ENCODE data around the gene USP13.

The USP13 gene, protein sequence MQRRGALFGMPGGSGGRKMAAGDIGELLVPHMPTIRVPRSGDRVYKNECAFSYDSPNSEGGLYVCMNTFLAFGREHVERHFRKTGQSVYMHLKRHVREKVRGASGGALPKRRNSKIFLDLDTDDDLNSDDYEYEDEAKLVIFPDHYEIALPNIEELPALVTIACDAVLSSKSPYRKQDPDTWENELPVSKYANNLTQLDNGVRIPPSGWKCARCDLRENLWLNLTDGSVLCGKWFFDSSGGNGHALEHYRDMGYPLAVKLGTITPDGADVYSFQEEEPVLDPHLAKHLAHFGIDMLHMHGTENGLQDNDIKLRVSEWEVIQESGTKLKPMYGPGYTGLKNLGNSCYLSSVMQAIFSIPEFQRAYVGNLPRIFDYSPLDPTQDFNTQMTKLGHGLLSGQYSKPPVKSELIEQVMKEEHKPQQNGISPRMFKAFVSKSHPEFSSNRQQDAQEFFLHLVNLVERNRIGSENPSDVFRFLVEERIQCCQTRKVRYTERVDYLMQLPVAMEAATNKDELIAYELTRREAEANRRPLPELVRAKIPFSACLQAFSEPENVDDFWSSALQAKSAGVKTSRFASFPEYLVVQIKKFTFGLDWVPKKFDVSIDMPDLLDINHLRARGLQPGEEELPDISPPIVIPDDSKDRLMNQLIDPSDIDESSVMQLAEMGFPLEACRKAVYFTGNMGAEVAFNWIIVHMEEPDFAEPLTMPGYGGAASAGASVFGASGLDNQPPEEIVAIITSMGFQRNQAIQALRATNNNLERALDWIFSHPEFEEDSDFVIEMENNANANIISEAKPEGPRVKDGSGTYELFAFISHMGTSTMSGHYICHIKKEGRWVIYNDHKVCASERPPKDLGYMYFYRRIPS
- total RNA-seq, result 6.8 to 9.5 (median 7.8) reads per million in 3 donors

DNA sequence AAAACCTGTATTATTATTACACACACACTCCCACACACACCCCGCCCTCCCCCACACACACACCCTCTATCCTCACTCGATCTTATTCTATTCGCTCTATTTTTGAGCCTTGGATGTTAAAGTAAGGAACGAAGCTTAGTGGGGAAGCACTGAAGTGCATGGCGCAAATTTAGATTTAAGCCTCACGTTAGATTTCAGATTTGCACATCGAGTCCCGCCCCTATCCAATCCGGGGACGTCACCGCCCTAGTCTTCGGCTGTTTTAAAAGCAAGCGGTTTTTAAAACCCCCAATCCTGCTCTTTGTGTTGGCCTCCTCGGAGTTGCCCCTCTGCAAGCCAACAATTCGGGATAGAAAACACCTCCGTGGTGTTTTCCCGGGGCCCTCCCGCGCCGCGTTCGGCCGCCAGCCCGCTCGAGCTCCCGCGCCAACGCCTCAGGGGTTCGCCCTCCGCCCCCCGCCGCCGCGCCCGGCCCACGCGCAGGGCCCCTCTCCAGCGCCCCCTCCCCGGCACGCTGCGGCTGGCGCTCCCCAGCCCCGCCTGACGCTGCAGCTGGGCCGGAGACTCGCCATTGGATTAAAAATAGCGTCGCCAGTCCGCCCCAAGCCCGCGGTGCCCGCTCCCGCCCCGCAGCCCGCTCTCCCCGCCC lies at the start of gene USP13:
Gene USP13, plus strand, starts transcription at position 594 of the 649 bp plus-strand sequence. CDS start 186 bp downstream, outside the sequence.
- Histone ChIP-seq H3K27ac (ENCODE audit: insufficient read depth, low read length, poor library complexity, severe bottlenecking) (peak within 1 kb of the TSS; percentile 71), H3K4me1 (ENCODE audit: control insufficient read depth, insufficient read depth, low read length, poor library complexity, severe bottlenecking) (peaks cover 5% of the 10 kb centered on the region), H3K4me3 (ENCODE audit: insufficient read depth, low read depth, low read length, poor library complexity, severe bottlenecking) (peak within 1 kb of the TSS; percentile 93), H3K36me3 (ENCODE audit: control insufficient read depth, insufficient read depth, low read length) (no peaks in the 10 kb centered on the region), H3K9me3 (ENCODE audit: control insufficient read depth, low read length) (no peaks in the 10 kb centered on the region), H3K27me3 (replicated peaks; ENCODE audit: control insufficient read depth, insufficient read depth, low read length, poor library complexity, severe bottlenecking) (no peaks in the 10 kb centered on the region)
- peak; percentile 30 to 50 (median 36) for DNase-seq

DNA sequence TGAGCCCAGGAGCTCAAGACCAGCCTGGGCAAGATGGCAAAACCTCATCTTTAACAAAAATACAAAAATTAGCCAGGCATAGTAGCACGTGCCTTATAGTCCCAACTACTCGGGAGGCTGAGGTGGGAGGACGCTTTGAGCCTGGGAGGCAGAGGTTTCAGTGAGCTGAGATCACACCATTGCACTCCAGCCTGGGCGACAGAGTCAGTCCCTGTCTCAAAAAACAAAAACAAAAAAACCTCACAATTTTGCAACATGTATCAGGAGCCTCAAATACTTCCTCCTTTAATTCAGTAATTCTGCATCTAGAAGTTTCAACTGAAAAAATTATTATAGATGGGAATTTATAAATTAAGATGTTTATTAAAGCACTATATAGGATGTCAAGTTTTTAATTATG lies 49.5 kb upstream of the USP13 start:
- no peaks in the 10 kb centered on the region for H3K27me3 ChIP-seq (replicated peaks; ENCODE audit: control insufficient read depth, insufficient read depth, low read length, poor library complexity, severe bottlenecking)
- H3K36me3 ChIP-seq (ENCODE audit: control insufficient read depth, insufficient read depth, low read length), result peaks cover 29% of the 10 kb centered on the region
- H3K27ac ChIP-seq (ENCODE audit: insufficient read depth, low read length, poor library complexity, severe bottlenecking), result no peak overlapping the region
- no peak for DNase-seq
- H3K4me3 ChIP-seq (ENCODE audit: insufficient read depth, low read depth, low read length, poor library complexity, severe bottlenecking), result peak overlapping the region; percentile 86
- peaks cover 6% of the 10 kb centered on the region for H3K4me1 ChIP-seq (ENCODE audit: control insufficient read depth, insufficient read depth, low read length, poor library complexity, severe bottlenecking)
- no peaks in the 10 kb centered on the region for H3K9me3 ChIP-seq (ENCODE audit: control insufficient read depth, low read length)

DNA sequence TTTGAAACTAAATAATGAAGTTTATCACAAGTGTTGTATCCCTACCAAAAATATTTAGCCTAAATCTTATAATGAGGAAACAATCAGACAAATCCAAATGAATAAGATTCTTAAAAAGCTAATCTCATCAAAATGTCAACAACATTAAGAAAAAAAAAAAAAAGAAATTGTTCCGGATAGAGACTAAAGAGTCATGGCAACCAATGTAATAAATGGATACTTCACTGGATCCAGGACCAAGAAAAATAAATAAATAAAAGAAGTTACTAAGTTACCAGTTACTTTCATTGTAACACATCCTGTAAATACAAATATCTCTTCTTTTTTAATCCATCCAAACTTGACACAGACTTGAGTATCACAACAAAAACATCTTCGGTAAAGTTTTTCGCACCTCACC lies 49.0 kb upstream of the USP13 start:
- peak overlapping the region; percentile 89 for H3K27ac ChIP-seq (ENCODE audit: insufficient read depth, low read length, poor library complexity, severe bottlenecking)
- peak overlapping the region; percentile 86 for H3K4me3 ChIP-seq (ENCODE audit: insufficient read depth, low read depth, low read length, poor library complexity, severe bottlenecking)
- no peaks in the 10 kb centered on the region for H3K27me3 ChIP-seq (replicated peaks; ENCODE audit: control insufficient read depth, insufficient read depth, low read length, poor library complexity, severe bottlenecking)
- H3K9me3 ChIP-seq (ENCODE audit: control insufficient read depth, low read length), result no peaks in the 10 kb centered on the region
- DNase-seq, result no peak
- H3K36me3 ChIP-seq (ENCODE audit: control insufficient read depth, insufficient read depth, low read length), result peaks cover 24% of the 10 kb centered on the region
- peaks cover 11% of the 10 kb centered on the region for H3K4me1 ChIP-seq (ENCODE audit: control insufficient read depth, insufficient read depth, low read length, poor library complexity, severe bottlenecking)

DNA sequence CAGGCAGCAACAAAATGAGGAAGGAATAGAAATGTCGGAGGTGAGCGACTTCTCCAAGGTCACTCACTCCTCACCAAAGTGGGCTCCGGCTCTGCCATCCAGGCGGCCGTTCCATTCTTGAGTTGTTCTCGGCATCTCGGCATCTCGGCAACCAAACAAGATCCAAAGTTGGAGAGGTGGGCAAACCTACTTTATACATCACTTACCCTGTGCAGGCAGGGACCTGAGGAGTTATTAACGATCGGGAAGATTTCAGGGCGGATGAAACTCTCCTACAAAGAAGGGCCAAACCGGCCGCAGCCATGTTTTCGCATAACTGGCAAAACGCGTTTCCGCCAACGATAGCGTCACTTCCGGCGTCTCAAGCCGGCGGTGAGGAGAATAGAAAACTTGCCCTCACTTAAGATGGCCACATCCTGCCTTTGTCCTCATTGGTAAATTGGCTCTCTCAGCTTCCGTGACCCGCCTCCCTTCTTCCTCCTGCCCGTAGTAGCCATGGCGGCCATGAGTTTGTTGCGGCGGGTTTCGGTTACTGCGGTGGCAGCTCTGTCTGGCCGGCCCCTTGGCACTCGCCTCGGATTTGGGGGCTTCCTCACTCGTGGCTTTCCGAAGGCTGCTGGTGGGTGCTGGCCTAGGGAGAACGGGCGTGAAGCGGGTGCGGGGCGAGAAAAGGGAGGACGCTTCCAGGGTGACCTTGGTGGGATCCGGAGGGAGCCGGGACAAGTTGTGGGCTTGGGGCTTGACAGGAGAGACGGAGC lies 48.3 kb upstream of the USP13 start, which contains the start of the genes MRPL47 and NDUFB5:
Gene MRPL47, minus strand, starts transcription at position 318 of the 758 bp plus-strand sequence. Its CDS starts 14 bp downstream, at position 304.
Gene NDUFB5, plus strand, starts transcription at position 474 of the 758 bp plus-strand sequence. Its CDS starts 22 bp downstream, at position 496.
- H3K9me3 ChIP-seq (ENCODE audit: control insufficient read depth, low read length), result no peaks in the 10 kb centered on the region
- no peaks in the 10 kb centered on the region for H3K27me3 ChIP-seq (replicated peaks; ENCODE audit: control insufficient read depth, insufficient read depth, low read length, poor library complexity, severe bottlenecking)
- H3K4me3 ChIP-seq (ENCODE audit: insufficient read depth, low read depth, low read length, poor library complexity, severe bottlenecking), result peak within 1 kb of the TSS; percentile 86
- peaks cover 17% of the 10 kb centered on the region for H3K4me1 ChIP-seq (ENCODE audit: control insufficient read depth, insufficient read depth, low read length, poor library complexity, severe bottlenecking)
- DNase-seq, result peak; percentile 84 to 90 (median 86)
- peaks cover 19% of the 10 kb centered on the region for H3K36me3 ChIP-seq (ENCODE audit: control insufficient read depth, insufficient read depth, low read length)
- H3K27ac ChIP-seq (ENCODE audit: insufficient read depth, low read length, poor library complexity, severe bottlenecking), result peak within 1 kb of the TSS; percentile 89

DNA sequence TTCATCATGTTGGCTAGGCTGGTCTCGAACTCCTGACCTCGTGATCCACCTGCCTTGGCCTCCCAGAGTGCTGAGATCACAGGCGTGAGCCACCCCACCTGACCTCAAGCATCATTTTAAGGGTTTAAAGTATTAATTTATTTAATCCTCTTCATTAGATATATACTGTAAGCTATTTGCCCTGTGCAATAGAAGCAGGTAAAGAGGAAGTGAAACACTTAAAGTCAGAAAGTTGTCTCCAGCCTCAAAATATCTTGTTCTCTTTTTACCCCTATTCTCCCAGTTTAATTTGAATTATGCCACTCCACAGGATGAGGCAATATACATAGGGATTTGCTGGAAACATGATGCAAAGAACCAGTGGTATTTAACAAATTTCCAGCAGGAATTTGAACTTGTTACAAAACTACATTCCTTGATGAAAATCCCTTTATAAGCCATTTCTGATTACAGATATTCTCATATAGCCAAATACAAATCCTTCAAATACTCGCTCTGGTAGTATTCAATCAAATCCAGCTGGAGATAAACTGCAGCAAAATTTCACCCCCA lies 46.2 kb upstream of the USP13 start:
- DNase-seq, result no peak
- H3K27me3 ChIP-seq (replicated peaks; ENCODE audit: control insufficient read depth, insufficient read depth, low read length, poor library complexity, severe bottlenecking), result no peaks in the 10 kb centered on the region
- H3K36me3 ChIP-seq (ENCODE audit: control insufficient read depth, insufficient read depth, low read length), result peaks cover 1% of the 10 kb centered on the region
- H3K27ac ChIP-seq (ENCODE audit: insufficient read depth, low read length, poor library complexity, severe bottlenecking), result no peak overlapping the region
- H3K4me3 ChIP-seq (ENCODE audit: insufficient read depth, low read depth, low read length, poor library complexity, severe bottlenecking), result no peak overlapping the region
- H3K9me3 ChIP-seq (ENCODE audit: control insufficient read depth, low read length), result no peaks in the 10 kb centered on the region
- peaks cover 17% of the 10 kb centered on the region for H3K4me1 ChIP-seq (ENCODE audit: control insufficient read depth, insufficient read depth, low read length, poor library complexity, severe bottlenecking)

GRCh38 chr3:179608931-179609720 lies 43.7 kb upstream of the USP13 start:
- no peak for DNase-seq
- no peak overlapping the region for H3K4me3 ChIP-seq (ENCODE audit: insufficient read depth, low read depth, low read length, poor library complexity, severe bottlenecking)

DNA sequence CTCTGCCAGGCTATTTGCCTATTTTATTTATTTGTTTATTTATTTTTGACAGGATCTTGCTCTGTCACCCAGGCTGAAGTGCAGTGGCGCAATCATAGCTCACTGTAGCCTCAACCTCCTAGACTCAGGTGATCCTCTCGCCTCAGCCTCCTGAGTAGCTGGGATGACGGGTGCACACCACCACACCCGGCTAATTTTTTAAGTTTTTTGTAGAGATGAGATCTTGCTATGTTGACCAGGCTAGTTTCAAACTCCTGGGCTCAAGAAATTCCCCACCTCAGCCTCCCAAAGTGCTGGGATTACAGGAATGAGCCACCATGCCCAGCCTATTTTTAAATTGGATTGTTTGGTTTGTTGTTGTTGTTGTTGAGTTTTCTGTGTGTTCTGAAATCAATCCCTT lies 42.8 kb upstream of the USP13 start:
- Histone ChIP-seq H3K36me3 (ENCODE audit: control insufficient read depth, insufficient read depth, low read length) (no peaks in the 10 kb centered on the region), H3K4me3 (ENCODE audit: insufficient read depth, low read depth, low read length, poor library complexity, severe bottlenecking) (no peak overlapping the region), H3K27ac (ENCODE audit: insufficient read depth, low read length, poor library complexity, severe bottlenecking) (no peak overlapping the region), H3K9me3 (ENCODE audit: control insufficient read depth, low read length) (no peaks in the 10 kb centered on the region), H3K27me3 (replicated peaks; ENCODE audit: control insufficient read depth, insufficient read depth, low read length, poor library complexity, severe bottlenecking) (no peaks in the 10 kb centered on the region), H3K4me1 (ENCODE audit: control insufficient read depth, insufficient read depth, low read length, poor library complexity, severe bottlenecking) (peaks cover 15% of the 10 kb centered on the region)
- no peak for DNase-seq

More at GRCh38 chr3:179608931-179609720, 43.7 kb upstream of the USP13 start:
- Histone ChIP-seq H3K9me3 (ENCODE audit: control insufficient read depth, low read length) (no peaks in the 10 kb centered on the region), H3K27me3 (replicated peaks; ENCODE audit: control insufficient read depth, insufficient read depth, low read length, poor library complexity, severe bottlenecking) (no peaks in the 10 kb centered on the region), H3K4me1 (ENCODE audit: control insufficient read depth, insufficient read depth, low read length, poor library complexity, severe bottlenecking) (peaks cover 17% of the 10 kb centered on the region), H3K27ac (ENCODE audit: insufficient read depth, low read length, poor library complexity, severe bottlenecking) (peak overlapping the region; percentile 25), H3K36me3 (ENCODE audit: control insufficient read depth, insufficient read depth, low read length) (no peaks in the 10 kb centered on the region)

- H3K36me3 ChIP-seq (ENCODE audit: control insufficient read depth, insufficient read depth, low read length), result peaks cover 9% of the 10 kb centered on the region
- H3K4me1 ChIP-seq (ENCODE audit: control insufficient read depth, insufficient read depth, low read length, poor library complexity, severe bottlenecking), result peaks cover 6% of the 10 kb centered on the region
- no peak overlapping the region for H3K27ac ChIP-seq (ENCODE audit: insufficient read depth, low read length, poor library complexity, severe bottlenecking)
- H3K9me3 ChIP-seq (ENCODE audit: control insufficient read depth, low read length), result no peaks in the 10 kb centered on the region
- H3K4me3 ChIP-seq (ENCODE audit: insufficient read depth, low read depth, low read length, poor library complexity, severe bottlenecking), result no peak overlapping the region
- DNase-seq, result no peak
- no peaks in the 10 kb centered on the region for H3K27me3 ChIP-seq (replicated peaks; ENCODE audit: control insufficient read depth, insufficient read depth, low read length, poor library complexity, severe bottlenecking)
These were observed 39.0 kb upstream of the USP13 start for GRCh38 chr3:179613807-179614206.

Measured in effector memory CD4-positive, alpha-beta T cell (primary cell).